ENCODE results near the gene CDPF1. TPM values are rescaled to one million over a fixed set of nuclear protein-coding genes. Genes with fewer than 3 reads are reported as not detected.

Gene CDPF1
- total and polyA plus RNA-seq, 2 donors (not counting 3 experiments of a cell fraction or from before 2014, with no cell fraction given) = 9.7 to 9.9 TPM

- dilution Hi-C loops (cut with MboI; ENCODE audit: extremely low pct_ligation_motif_present, low sequenced_read_pairs) = no loop called here
- H3K9me3 ChIP-seq (replicated peaks; ENCODE audit: control insufficient read depth, insufficient read depth, low read length) = no peaks in the 10 kb centered on the region
- peaks cover 2% of the 10 kb centered on the region for H3K79me2 ChIP-seq (ENCODE audit: control insufficient read depth, insufficient read depth, low read length)
- H3K9me1 ChIP-seq (replicated peaks; ENCODE audit: control insufficient read depth, extremely low read depth, insufficient read depth, low read length) = no peaks in the 10 kb centered on the region
- BruUV-seq (replicated peaks) = no TSS peak
- CTCF ChIA-PET = no interaction called here
- intact Hi-C loops (cut with micrococcal nuclease) = no loop called here
- no peak overlapping the region for H3K27ac ChIP-seq (ENCODE audit: insufficient read depth, low read depth, low read length)
- H3K4me1 ChIP-seq (ENCODE audit: control insufficient read depth, extremely low read depth, insufficient read depth, low read length) = peaks cover 6% of the 10 kb centered on the region
- H3K4me3 ChIP-seq (replicated peaks in 1 of 3; ENCODE audit: insufficient read depth in 1 of 3, low read depth in 1 of 3, low read length in 3 of 3) = no peak overlapping the region
- H3K9ac ChIP-seq (replicated peaks; ENCODE audit: extremely low read depth, insufficient read depth, low read length) = no peak overlapping the region
- H3K36me3 ChIP-seq (ENCODE audit: control insufficient read depth in 2 of 2, extremely low read depth in 1 of 2, insufficient read depth in 2 of 2, low read length in 2 of 2) = peaks cover 12 to 35% of the 10 kb centered on the region in 2 experiments
- no peaks in the 10 kb centered on the region for H4K20me1 ChIP-seq (replicated peaks; ENCODE audit: control insufficient read depth, extremely low read depth, insufficient read depth, low read length)
- FAIRE-seq = no peak
- H2AFZ ChIP-seq (ENCODE audit: low read depth, low read length) = no peak overlapping the region
- DNase-seq (ENCODE audit: low read depth, low spot score) = no peak
- no peak overlapping the region for H3K4me2 ChIP-seq (ENCODE audit: insufficient read depth, low read length)
- no peaks in the 10 kb centered on the region for H3K27me3 ChIP-seq (ENCODE audit: control insufficient read depth in 2 of 2, insufficient read depth in 2 of 2, low read length in 2 of 2)
- TF ChIP-seq EZH2 (IDR thresholded peaks at IDR 0.05; ENCODE audit: borderline replicate concordance, low read depth, low read length, severe bottlenecking) = no peak
- no peak for TF ChIP-seq JUN (IDR thresholded peaks at IDR 0.05; ENCODE audit: borderline replicate concordance, insufficient read depth, insufficient read length, low read depth)
- TF ChIP-seq GATA2 (IDR thresholded peaks at IDR 0.05; ENCODE audit: insufficient read depth, insufficient read length, low read depth, low read length) = no peak
- no peak for TF ChIP-seq MYC (IDR thresholded peaks at IDR 0.05; ENCODE audit: low read depth, low read length)
- no peak for TF ChIP-seq POLR2AphosphoS5 (IDR thresholded peaks at IDR 0.05; ENCODE audit: insufficient read depth, low read depth, low read length)
- TF ChIP-seq FOS (IDR thresholded peaks at IDR 0.05; ENCODE audit: borderline replicate concordance, insufficient read depth, low read length) = no peak
- POLR2A ChIA-PET = no interaction called here
Observed at GRCh38 chr22:46274381-46274780, 24.3 kb upstream of the CDPF1 start.

- H3K27me3 ChIP-seq (ENCODE audit: control insufficient read depth in 2 of 2, insufficient read depth in 2 of 2, low read length in 2 of 2) = no peaks in the 10 kb centered on the region
- H3K9me3 ChIP-seq (replicated peaks; ENCODE audit: control insufficient read depth, insufficient read depth, low read length) = no peaks in the 10 kb centered on the region
- FAIRE-seq = no peak
- no peaks in the 10 kb centered on the region for H3K9me1 ChIP-seq (replicated peaks; ENCODE audit: control insufficient read depth, extremely low read depth, insufficient read depth, low read length)
- no peaks in the 10 kb centered on the region for H4K20me1 ChIP-seq (replicated peaks; ENCODE audit: control insufficient read depth, extremely low read depth, insufficient read depth, low read length)
- no TSS peak for BruUV-seq (replicated peaks)
- CTCF ChIA-PET = no interaction called here
- H3K79me2 ChIP-seq (ENCODE audit: control insufficient read depth, insufficient read depth, low read length) = peaks cover 5% of the 10 kb centered on the region
- no peak overlapping the region for H2AFZ ChIP-seq (ENCODE audit: low read depth, low read length)
- no peak overlapping the region for H3K27ac ChIP-seq (ENCODE audit: insufficient read depth, low read depth, low read length)
- DNase-seq (ENCODE audit: low read depth, low spot score) = no peak
- POLR2A ChIA-PET = no interaction called here
- no peak overlapping the region for H3K9ac ChIP-seq (replicated peaks; ENCODE audit: extremely low read depth, insufficient read depth, low read length)
- intact Hi-C loops (cut with micrococcal nuclease) = no loop called here
- dilution Hi-C loops (cut with MboI; ENCODE audit: extremely low pct_ligation_motif_present, low sequenced_read_pairs) = no loop called here
- H3K36me3 ChIP-seq (ENCODE audit: control insufficient read depth in 2 of 2, extremely low read depth in 1 of 2, insufficient read depth in 2 of 2, low read length in 2 of 2) = peaks cover 7 to 29% of the 10 kb centered on the region in 2 experiments
- peaks cover 12% of the 10 kb centered on the region for H3K4me1 ChIP-seq (ENCODE audit: control insufficient read depth, extremely low read depth, insufficient read depth, low read length)
- TF ChIP-seq POLR2AphosphoS5 (IDR thresholded peaks at IDR 0.05; ENCODE audit: insufficient read depth, low read depth, low read length) = no peak
- no peak for TF ChIP-seq EZH2 (IDR thresholded peaks at IDR 0.05; ENCODE audit: borderline replicate concordance, low read depth, low read length, severe bottlenecking)
- TF ChIP-seq POLR2A (IDR thresholded peaks at IDR 0.05; ENCODE audit: low read depth, low read length) = no peak
- no peak for TF ChIP-seq JUN (IDR thresholded peaks at IDR 0.05; ENCODE audit: borderline replicate concordance, insufficient read depth, insufficient read length, low read depth)
- no peak for TF ChIP-seq GATA2 (IDR thresholded peaks at IDR 0.05; ENCODE audit: insufficient read depth, insufficient read length, low read depth, low read length)
- no peak for TF ChIP-seq MYC (IDR thresholded peaks at IDR 0.05; ENCODE audit: low read depth, low read length)
- no peak for TF ChIP-seq FOS (IDR thresholded peaks at IDR 0.05; ENCODE audit: borderline replicate concordance, insufficient read depth, low read length)
- H3K4me2 ChIP-seq (ENCODE audit: insufficient read depth, low read length) = no peak overlapping the region
- H3K4me3 ChIP-seq (replicated peaks in 1 of 3; ENCODE audit: insufficient read depth in 1 of 3, low read depth in 1 of 3, low read length in 3 of 3) = no peak overlapping the region
Observed at GRCh38 chr22:46273432-46274148, 23.5 kb upstream of the CDPF1 start.

All from endothelial cell of umbilical vein (primary cell).